A549 (cell line): ENCODE results near the gene PI4KA.

ENCODE experiments used
- CBX2 ChIP-seq: fragments of 200-600 bp; sonication (generic); IDR thresholded peaks from 2 replicates; pipeline ENCODE4 v1.6.1; 2016; ENCODE audit warnings: low read depth, mild to moderate bottlenecking, borderline replicate concordance
- EP300 ChIP-seq, 2 experiments: fragments of >200 bp; sonication (Bioruptor Twin); formaldehyde crosslinking; IDR thresholded peaks; 2 replicates in 1 of 2; 3 replicates in 1 of 2; pipeline ENCODE4 v1.6.1; 2016 to 2017
- FOSL2 ChIP-seq, 2 experiments: fragments of 450-650 bp in 1 of 2; fragments of >200 bp in 1 of 2; sonication (Bioruptor Twin) in 1 of 2; formaldehyde crosslinking; IDR thresholded peaks; 2 replicates each; pipeline versions ENCODE4 v1.5.0 to v1.6.1; 2016 to 2020; ENCODE audit warnings: mild to moderate bottlenecking in 1 of 2, moderate library complexity in 1 of 2
- KDM1A ChIP-seq: fragments of 200-600 bp; sonication (generic); IDR thresholded peaks from 2 replicates; pipeline ENCODE4 v1.6.1; 2016; ENCODE audit warnings: low read depth, mild to moderate bottlenecking
- POLR2A ChIP-seq: IDR thresholded peaks from 2 replicates; pipeline ENCODE4 v1.6.1; 2012; ENCODE audit warnings: mild to moderate bottlenecking, low read length
- POLR2AphosphoS2 ChIP-seq: conservative IDR thresholded peaks from 2 replicates; pipeline ENCODE4 v1.6.1; 2012; ENCODE audit warnings: low read length, improper control_type of control experiment, inconsistent platforms
- SMC3 ChIP-seq: fragments of >200 bp; sonication (Bioruptor Twin); formaldehyde crosslinking; IDR thresholded peaks from 3 replicates; pipeline ENCODE4 v1.6.1; 2018; ENCODE audit warnings: inconsistent platforms
- ZFP36 ChIP-seq: fragments of 450-650 bp; IDR thresholded peaks from 2 replicates; pipeline ENCODE4 v1.6.1; 2014; ENCODE audit warnings: borderline replicate concordance; ENCODE audit not compliant: partially characterized antibody
- ZNF302 ChIP-seq: fragments of 250-450 bp; sonication (Bioruptor Pico); IDR thresholded peaks from 2 replicates; pipeline ENCODE4 v1.9.0; 2021; ENCODE audit warnings: inconsistent platforms, mild to moderate bottlenecking, moderate library complexity
- TF ChIP-seq, protein P1 (sequence below): fragments of >200 bp; sonication (Bioruptor Twin); formaldehyde crosslinking; IDR thresholded peaks from 3 replicates; pipeline ENCODE4 v1.5.1; 2016
- TF ChIP-seq, protein P2 (sequence below): fragments of 450-650 bp; IDR thresholded peaks from 2 replicates; pipeline ENCODE4 v1.6.1; 2014; ENCODE audit warnings: antibody characterized with exemption
- TF ChIP-seq, protein P3 (sequence below): IDR thresholded peaks from 2 replicates; pipeline ENCODE4 v1.6.1; 2012
- TF ChIP-seq, protein P4 (sequence below): fragments of >200 bp; sonication (Bioruptor Twin); formaldehyde crosslinking; IDR thresholded peaks from 3 replicates; pipeline ENCODE4 v1.6.1; 2016

DNA sequence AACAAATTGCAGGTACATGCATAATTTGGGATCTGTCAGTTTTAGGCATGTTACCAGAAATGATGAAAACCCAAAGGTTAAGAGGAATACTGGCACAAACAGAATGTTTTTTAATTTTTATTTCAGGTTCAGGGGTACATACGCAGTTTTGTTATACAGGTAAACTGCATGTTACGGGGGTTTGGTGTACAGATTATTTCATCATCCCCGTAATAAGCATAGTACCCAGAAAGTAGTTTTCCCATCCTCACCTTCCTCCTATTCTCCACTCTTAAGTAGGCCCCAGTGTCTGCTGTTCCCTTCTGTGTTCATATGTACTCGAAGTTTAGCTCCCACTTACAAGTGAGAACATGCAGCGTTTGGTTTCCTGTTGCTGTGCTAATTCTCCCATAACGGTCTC lies 33.0 kb downstream of the PI4KA start:
- TF ChIP-seq, protein P1, sequence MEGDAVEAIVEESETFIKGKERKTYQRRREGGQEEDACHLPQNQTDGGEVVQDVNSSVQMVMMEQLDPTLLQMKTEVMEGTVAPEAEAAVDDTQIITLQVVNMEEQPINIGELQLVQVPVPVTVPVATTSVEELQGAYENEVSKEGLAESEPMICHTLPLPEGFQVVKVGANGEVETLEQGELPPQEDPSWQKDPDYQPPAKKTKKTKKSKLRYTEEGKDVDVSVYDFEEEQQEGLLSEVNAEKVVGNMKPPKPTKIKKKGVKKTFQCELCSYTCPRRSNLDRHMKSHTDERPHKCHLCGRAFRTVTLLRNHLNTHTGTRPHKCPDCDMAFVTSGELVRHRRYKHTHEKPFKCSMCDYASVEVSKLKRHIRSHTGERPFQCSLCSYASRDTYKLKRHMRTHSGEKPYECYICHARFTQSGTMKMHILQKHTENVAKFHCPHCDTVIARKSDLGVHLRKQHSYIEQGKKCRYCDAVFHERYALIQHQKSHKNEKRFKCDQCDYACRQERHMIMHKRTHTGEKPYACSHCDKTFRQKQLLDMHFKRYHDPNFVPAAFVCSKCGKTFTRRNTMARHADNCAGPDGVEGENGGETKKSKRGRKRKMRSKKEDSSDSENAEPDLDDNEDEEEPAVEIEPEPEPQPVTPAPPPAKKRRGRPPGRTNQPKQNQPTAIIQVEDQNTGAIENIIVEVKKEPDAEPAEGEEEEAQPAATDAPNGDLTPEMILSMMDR: no peak
- no peak for TF ChIP-seq POLR2A
- TF ChIP-seq KDM1A: no peak
- no peak for TF ChIP-seq ZNF302
- TF ChIP-seq EP300 (IDR thresholded peaks at IDR 0.05): no peak
- TF ChIP-seq SMC3: no peak
- TF ChIP-seq CBX2: no peak
- TF ChIP-seq, protein P2, sequence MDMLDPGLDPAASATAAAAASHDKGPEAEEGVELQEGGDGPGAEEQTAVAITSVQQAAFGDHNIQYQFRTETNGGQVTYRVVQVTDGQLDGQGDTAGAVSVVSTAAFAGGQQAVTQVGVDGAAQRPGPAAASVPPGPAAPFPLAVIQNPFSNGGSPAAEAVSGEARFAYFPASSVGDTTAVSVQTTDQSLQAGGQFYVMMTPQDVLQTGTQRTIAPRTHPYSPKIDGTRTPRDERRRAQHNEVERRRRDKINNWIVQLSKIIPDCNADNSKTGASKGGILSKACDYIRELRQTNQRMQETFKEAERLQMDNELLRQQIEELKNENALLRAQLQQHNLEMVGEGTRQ: no peak
- no peak for TF ChIP-seq POLR2AphosphoS2
- TF ChIP-seq, protein P3, sequence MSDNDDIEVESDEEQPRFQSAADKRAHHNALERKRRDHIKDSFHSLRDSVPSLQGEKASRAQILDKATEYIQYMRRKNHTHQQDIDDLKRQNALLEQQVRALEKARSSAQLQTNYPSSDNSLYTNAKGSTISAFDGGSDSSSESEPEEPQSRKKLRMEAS: no peak
- no peak for TF ChIP-seq FOSL2 (IDR thresholded peaks at IDR 0.05)
- TF ChIP-seq FOSL2 (CRISPR knock-in tag; IDR thresholded peaks at IDR 0.05): no peak
- TF ChIP-seq, protein P4, sequence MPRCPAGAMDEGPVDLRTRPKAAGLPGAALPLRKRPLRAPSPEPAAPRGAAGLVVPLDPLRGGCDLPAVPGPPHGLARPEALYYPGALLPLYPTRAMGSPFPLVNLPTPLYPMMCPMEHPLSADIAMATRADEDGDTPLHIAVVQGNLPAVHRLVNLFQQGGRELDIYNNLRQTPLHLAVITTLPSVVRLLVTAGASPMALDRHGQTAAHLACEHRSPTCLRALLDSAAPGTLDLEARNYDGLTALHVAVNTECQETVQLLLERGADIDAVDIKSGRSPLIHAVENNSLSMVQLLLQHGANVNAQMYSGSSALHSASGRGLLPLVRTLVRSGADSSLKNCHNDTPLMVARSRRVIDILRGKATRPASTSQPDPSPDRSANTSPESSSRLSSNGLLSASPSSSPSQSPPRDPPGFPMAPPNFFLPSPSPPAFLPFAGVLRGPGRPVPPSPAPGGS: no peak
- no peak for TF ChIP-seq ZFP36
